Subcutaneous adipose tissue (tissue), 4 donors: ENCODE results near the gene CAMTA1. TPM values are rescaled to one million over a fixed set of nuclear protein-coding genes. Genes with fewer than 3 reads are reported as not detected.

Experiments used
- total RNA-seq, 4 donors: library from RNA; depleted of rRNA; stranded (reverse); fragments of >200 nt; gene quantifications; one replicate each; pipeline ENCODE4 v1.1.0, GENCODE V29; 2016
- TF ChIP-seq, protein P1 (sequence below): fragments of 450-650 bp; IDR thresholded peaks from one replicate; pipeline ENCODE4 v1.5.1; 2016; ENCODE audit warnings: low read depth, mild to moderate bottlenecking, control low read depth, antibody characterized with exemption, moderate library complexity

The CAMTA1 gene
- total RNA-seq, 4 donors from 2014 or later, result 58.6 to 82.5 (median 78.0) TPM

- TF ChIP-seq, protein P1, sequence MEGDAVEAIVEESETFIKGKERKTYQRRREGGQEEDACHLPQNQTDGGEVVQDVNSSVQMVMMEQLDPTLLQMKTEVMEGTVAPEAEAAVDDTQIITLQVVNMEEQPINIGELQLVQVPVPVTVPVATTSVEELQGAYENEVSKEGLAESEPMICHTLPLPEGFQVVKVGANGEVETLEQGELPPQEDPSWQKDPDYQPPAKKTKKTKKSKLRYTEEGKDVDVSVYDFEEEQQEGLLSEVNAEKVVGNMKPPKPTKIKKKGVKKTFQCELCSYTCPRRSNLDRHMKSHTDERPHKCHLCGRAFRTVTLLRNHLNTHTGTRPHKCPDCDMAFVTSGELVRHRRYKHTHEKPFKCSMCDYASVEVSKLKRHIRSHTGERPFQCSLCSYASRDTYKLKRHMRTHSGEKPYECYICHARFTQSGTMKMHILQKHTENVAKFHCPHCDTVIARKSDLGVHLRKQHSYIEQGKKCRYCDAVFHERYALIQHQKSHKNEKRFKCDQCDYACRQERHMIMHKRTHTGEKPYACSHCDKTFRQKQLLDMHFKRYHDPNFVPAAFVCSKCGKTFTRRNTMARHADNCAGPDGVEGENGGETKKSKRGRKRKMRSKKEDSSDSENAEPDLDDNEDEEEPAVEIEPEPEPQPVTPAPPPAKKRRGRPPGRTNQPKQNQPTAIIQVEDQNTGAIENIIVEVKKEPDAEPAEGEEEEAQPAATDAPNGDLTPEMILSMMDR, result no peak
These were observed 795.9 kb downstream of the CAMTA1 start for GRCh38 chr1:7580923-7581753.

- TF ChIP-seq, protein P1, result no peak
These were observed 796.7 kb downstream of the CAMTA1 start for GRCh38 chr1:7581754-7582459.

DNA sequence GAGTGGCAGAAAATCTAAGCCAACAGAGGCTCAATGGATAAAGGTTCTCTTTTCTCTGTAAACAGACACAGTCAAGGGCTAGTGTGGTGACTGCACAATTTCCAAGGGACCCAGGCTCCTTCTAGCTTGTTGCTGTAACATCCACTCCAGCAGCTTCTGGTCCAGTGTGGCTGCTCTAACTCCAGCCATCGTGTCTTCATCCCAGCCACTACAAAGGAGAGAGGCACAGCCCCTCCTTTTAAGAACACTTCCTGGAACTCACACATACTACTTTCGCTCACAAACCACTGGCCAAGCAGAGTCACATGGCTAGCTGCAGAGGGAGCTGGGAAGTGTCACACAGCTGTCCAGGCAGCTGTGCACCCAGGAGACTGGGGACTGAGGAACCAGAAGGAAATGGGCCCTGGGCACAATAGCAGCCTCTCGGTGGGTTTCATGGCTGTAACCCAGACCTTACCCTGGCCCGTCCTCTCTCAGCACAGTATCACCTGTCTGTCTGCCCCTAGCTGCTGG is 797.3 kb downstream of the CAMTA1 start:
- TF ChIP-seq, protein P1, result no peak

- TF ChIP-seq, protein P1, result no peak
These were observed 798.2 kb downstream of the CAMTA1 start for GRCh38 chr1:7583291-7584096.

GRCh38 chr1:7584157-7584556 is 798.9 kb downstream of the CAMTA1 start:
- TF ChIP-seq, protein P1, result no peak

DNA sequence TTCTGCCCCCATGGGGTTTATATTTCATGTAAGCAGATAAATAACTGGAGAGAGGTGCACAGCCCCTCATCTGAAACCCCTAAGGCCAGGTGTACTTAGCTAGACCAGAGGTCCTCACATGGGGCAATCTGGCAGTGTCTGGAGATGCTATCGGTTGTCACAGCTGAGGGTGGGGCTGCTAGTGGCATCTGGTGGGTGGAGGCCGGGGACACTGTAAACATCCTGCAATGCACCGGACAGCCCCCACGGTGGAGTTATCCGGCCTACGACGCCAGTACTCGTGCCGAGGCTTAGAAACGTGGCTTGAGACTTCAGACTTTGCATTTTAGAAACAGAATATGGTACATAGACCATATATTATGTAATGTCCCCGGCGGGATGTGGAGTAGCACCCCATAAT is 799.4 kb downstream of the CAMTA1 start:
- TF ChIP-seq, protein P1, result no peak
